ENCODE results near the gene ZFAND4.
"Not testable (repeated sequence)": the region's sequence is repeated elsewhere in the genome, so short reads cannot be mapped to it uniquely, and the experiment has no call there.

ZFAND4 gene

GRCh38 chr10:45586028-45586824, 86.3 kb downstream of the ZFAND4 start:
- no peak for DNase-seq

- no peak for DNase-seq
Measured at GRCh38 chr10:45585131-45585530, 87.4 kb downstream of the ZFAND4 start.

GRCh38 chr10:45582386-45582781, 90.2 kb downstream of the ZFAND4 start:
- no peak for DNase-seq

GRCh38 chr10:45581582-45582385, 90.8 kb downstream of the ZFAND4 start:
- no peak for DNase-seq

GRCh38 chr10:45581216-45581549, 91.4 kb downstream of the ZFAND4 start:
- no peak for DNase-seq

- peak; percentile 42 for DNase-seq
Measured at GRCh38 chr10:45580371-45581215, 92.0 kb downstream of the ZFAND4 start.

- no peak for DNase-seq
Measured at GRCh38 chr10:45578384-45578971, 94.1 kb downstream of the ZFAND4 start.

- DNase-seq = no peak
Measured at GRCh38 chr10:45575966-45576597, 96.5 kb downstream of the ZFAND4 start.

- DNase-seq = not testable (repeated sequence)
Measured at GRCh38 chr10:45575032-45575761, 97.4 kb downstream of the ZFAND4 start.

GRCh38 chr10:45569471-45569870, 103.1 kb downstream of the ZFAND4 start:
- no peak for DNase-seq

- no peak for DNase-seq
Measured at GRCh38 chr10:45566415-45566814, 106.2 kb downstream of the ZFAND4 start.

Measured in KG1 (cell line).